Stimulated activated naive B cell treated with anti-CD40 and anti-IgM and Interleukin-4, amounts not matched to agents 10 μg/mL and 1 μg/mL and 100 μg/mL, for 72 hours (primary cell): ENCODE measurements around the gene LBX2.

ENCODE experiments used
- ATAC-seq, 2 donors: fragments of 150-1000 bp; cut with Tn5 transposase; replicated peaks; 2 replicates each; pipeline ENCODE4 v1.10.0; 2021; ENCODE audit warnings: moderate library complexity in 1 of 2
- DNase-seq: peaks from one replicate; pipeline ENCODE4 v3.0.0; 2021
- H3K27ac Mint-ChIP-seq: one replicate; pipeline ENCODE4 v1.8.0; 2022; ENCODE audit warnings: mild to moderate bottlenecking, mixed read lengths
- H3K27me3 Mint-ChIP-seq, 2 donors: one replicate each; pipeline ENCODE4 v1.8.0; 2022; ENCODE audit warnings: mixed read lengths in 2 of 2
- H3K36me3 Mint-ChIP-seq, 2 donors: one replicate each; pipeline ENCODE4 v1.8.0; 2022; ENCODE audit warnings: mixed read lengths in 2 of 2, mild to moderate bottlenecking in 1 of 2
- H3K4me1 Mint-ChIP-seq, 2 donors: one replicate each; pipeline ENCODE4 v1.8.0; 2022; ENCODE audit warnings: mixed read lengths in 2 of 2, mild to moderate bottlenecking in 1 of 2
- H3K4me3 Mint-ChIP-seq, 2 donors: one replicate each; pipeline ENCODE4 v1.8.0; 2022; ENCODE audit warnings: mild to moderate bottlenecking in 2 of 2, mixed read lengths in 2 of 2, moderate library complexity in 1 of 2
- H3K9me3 Mint-ChIP-seq, 2 donors: one replicate each; pipeline ENCODE4 v1.8.0; 2022; ENCODE audit warnings: mixed read lengths in 2 of 2, mild to moderate bottlenecking in 1 of 2

The LBX2 gene

GRCh38 chr2:74499267-74499939 lies at the start of gene LBX2:
LBX2 (minus strand) TSS chr2:74499603; CDS start chr2:74499537, 66 bp downstream.
- Mint-ChIP-seq H3K4me1 (peaks cover 36 to 61% of the 10 kb centered on the region in 2 donors), H3K4me3 (peak within 1 kb of the TSS; percentile 74 to 76), H3K36me3 (peaks cover 15 to 21% of the 10 kb centered on the region in 2 donors), H3K27ac (peak within 1 kb of the TSS; percentile 70), H3K9me3 (no peaks in the 10 kb centered on the region), H3K27me3 (peaks cover 50 to 63% of the 10 kb centered on the region in 2 donors)
- ATAC-seq (peak; percentile 30 to 31), DNase-seq (no peak)

GRCh38 chr2:74548285-74548899 lies 49.0 kb upstream of the LBX2 start:
- peak overlapping the region; percentile 78 to 86 for H3K4me3 Mint-ChIP-seq
- no peak for ATAC-seq
- peaks cover 22 to 36% of the 10 kb centered on the region in 2 donors for H3K4me1 Mint-ChIP-seq
- DNase-seq, result no peak
- no peaks in the 10 kb centered on the region for H3K9me3 Mint-ChIP-seq
- peaks cover 2 to 17% of the 10 kb centered on the region in 2 donors for H3K36me3 Mint-ChIP-seq
- H3K27me3 Mint-ChIP-seq, result peaks cover 24 to 48% of the 10 kb centered on the region in 2 donors
- H3K27ac Mint-ChIP-seq, result peak overlapping the region; percentile 73

- no peak overlapping the region for H3K27ac Mint-ChIP-seq
- ATAC-seq, result no peak
Measured at GRCh38 chr2:74546004-74546403, 46.6 kb upstream of the LBX2 start.

GRCh38 chr2:74544634-74545033 lies 45.2 kb upstream of the LBX2 start:
- DNase-seq (no peak), ATAC-seq (no peak)
- no peaks in the 10 kb centered on the region for H3K9me3 Mint-ChIP-seq
- H3K4me3 Mint-ChIP-seq, result no peak overlapping the region
- H3K36me3 Mint-ChIP-seq, result peaks cover 4 to 11% of the 10 kb centered on the region in 2 donors
- no peak overlapping the region for H3K27ac Mint-ChIP-seq
- H3K27me3 Mint-ChIP-seq, result peaks cover 18 to 27% of the 10 kb centered on the region in 2 donors
- H3K4me1 Mint-ChIP-seq, result peaks cover 11 to 29% of the 10 kb centered on the region in 2 donors

More at GRCh38 chr2:74546004-74546403, 46.6 kb upstream of the LBX2 start:
- no peaks in the 10 kb centered on the region for H3K9me3 Mint-ChIP-seq
- H3K4me3 Mint-ChIP-seq, result no peak overlapping the region
- H3K27me3 Mint-ChIP-seq, result peaks cover 24 to 41% of the 10 kb centered on the region in 2 donors
- H3K36me3 Mint-ChIP-seq, result peaks cover 4 to 17% of the 10 kb centered on the region in 2 donors
- no peak for DNase-seq
- H3K4me1 Mint-ChIP-seq, result peaks cover 15 to 30% of the 10 kb centered on the region in 2 donors

- DNase-seq, result no peak
- Mint-ChIP-seq H3K27ac (no peak overlapping the region), H3K27me3 (peaks cover 11 to 18% of the 10 kb centered on the region in 2 donors), H3K9me3 (no peaks in the 10 kb centered on the region), H3K4me3 (no peak overlapping the region), H3K4me1 (peaks cover 24 to 35% of the 10 kb centered on the region in 2 donors), H3K36me3 (peaks cover 2 to 11% of the 10 kb centered on the region in 2 donors)
- ATAC-seq, result no peak
Measured at GRCh38 chr2:74542978-74543377, 43.6 kb upstream of the LBX2 start.

- H3K27me3 Mint-ChIP-seq, result no peaks in the 10 kb centered on the region
- H3K4me3 Mint-ChIP-seq, result no peak overlapping the region
- ATAC-seq (no peak), DNase-seq (no peak)
- H3K36me3 Mint-ChIP-seq, result peaks cover 2 to 13% of the 10 kb centered on the region in 2 donors
- peak overlapping the region; percentile 43 for H3K27ac Mint-ChIP-seq
- H3K9me3 Mint-ChIP-seq, result no peaks in the 10 kb centered on the region
- H3K4me1 Mint-ChIP-seq, result peaks cover 39 to 50% of the 10 kb centered on the region in 2 donors
Measured at GRCh38 chr2:74540291-74540690, 40.9 kb upstream of the LBX2 start.

- Mint-ChIP-seq H3K9me3 (no peaks in the 10 kb centered on the region), H3K4me3 (peak overlapping the region; percentile 61 to 73), H3K36me3 (peaks cover 4 to 19% of the 10 kb centered on the region in 2 donors), H3K4me1 (peaks cover 38 to 53% of the 10 kb centered on the region in 2 donors), H3K27me3 (no peaks in the 10 kb centered on the region), H3K27ac (peak overlapping the region; percentile 89)
- DNase-seq (no peak), ATAC-seq (peak; percentile 80 to 87)
Measured at GRCh38 chr2:74538881-74539339, 39.5 kb upstream of the LBX2 start.

- H3K36me3 Mint-ChIP-seq, result peaks cover 11 to 29% of the 10 kb centered on the region in 2 donors
- H3K27ac Mint-ChIP-seq, result no peak overlapping the region
- no peaks in the 10 kb centered on the region for H3K9me3 Mint-ChIP-seq
- H3K4me3 Mint-ChIP-seq, result no peak overlapping the region
- H3K4me1 Mint-ChIP-seq, result peaks cover 42 to 54% of the 10 kb centered on the region in 2 donors
- H3K27me3 Mint-ChIP-seq, result no peaks in the 10 kb centered on the region
- no peak for DNase-seq
- ATAC-seq, result no peak
Measured at GRCh38 chr2:74537140-74537539, 37.7 kb upstream of the LBX2 start.

- no peak overlapping the region for H3K27ac Mint-ChIP-seq
- no peak overlapping the region for H3K4me3 Mint-ChIP-seq
- no peaks in the 10 kb centered on the region for H3K9me3 Mint-ChIP-seq
- peaks cover 11 to 37% of the 10 kb centered on the region in 2 donors for H3K36me3 Mint-ChIP-seq
- peak; percentile 46 to 61 for ATAC-seq
- H3K27me3 Mint-ChIP-seq, result no peaks in the 10 kb centered on the region
- DNase-seq, result no peak
- peaks cover 48 to 59% of the 10 kb centered on the region in 2 donors for H3K4me1 Mint-ChIP-seq
Measured at GRCh38 chr2:74536166-74536950, 37.0 kb upstream of the LBX2 start.

- Mint-ChIP-seq H3K9me3 (no peaks in the 10 kb centered on the region), H3K4me3 (no peak overlapping the region), H3K27me3 (no peaks in the 10 kb centered on the region), H3K27ac (no peak overlapping the region), H3K36me3 (peaks cover 15 to 45% of the 10 kb centered on the region in 2 donors), H3K4me1 (peaks cover 55 to 67% of the 10 kb centered on the region in 2 donors)
- DNase-seq, result no peak
- no peak for ATAC-seq
Measured at GRCh38 chr2:74535440-74535965, 36.1 kb upstream of the LBX2 start.

- Mint-ChIP-seq H3K27me3 (no peaks in the 10 kb centered on the region), H3K4me3 (no peak overlapping the region), H3K27ac (no peak overlapping the region), H3K4me1 (peaks cover 50 to 60% of the 10 kb centered on the region in 2 donors), H3K36me3 (peaks cover 15 to 46% of the 10 kb centered on the region in 2 donors), H3K9me3 (no peaks in the 10 kb centered on the region)
- DNase-seq (no peak), ATAC-seq (no peak)
Measured at GRCh38 chr2:74534411-74534810, 35.0 kb upstream of the LBX2 start.

GRCh38 chr2:74533464-74533863 lies 34.1 kb upstream of the LBX2 start:
- Mint-ChIP-seq H3K9me3 (no peaks in the 10 kb centered on the region), H3K4me1 (peaks cover 42 to 53% of the 10 kb centered on the region in 2 donors), H3K27ac (no peak overlapping the region), H3K4me3 (no peak overlapping the region), H3K36me3 (peaks cover 20 to 51% of the 10 kb centered on the region in 2 donors), H3K27me3 (no peaks in the 10 kb centered on the region)
- ATAC-seq (no peak), DNase-seq (no peak)

- Mint-ChIP-seq H3K4me1 (peaks cover 43 to 53% of the 10 kb centered on the region in 2 donors), H3K36me3 (peaks cover 32 to 61% of the 10 kb centered on the region in 2 donors), H3K27me3 (no peaks in the 10 kb centered on the region), H3K4me3 (peak overlapping the region; percentile 97 to 100), H3K9me3 (peaks cover 0 to 2% of the 10 kb centered on the region in 2 donors), H3K27ac (peak overlapping the region; percentile 32)
- ATAC-seq, result no peak
- no peak for DNase-seq
Measured at GRCh38 chr2:74532222-74532621, 32.8 kb upstream of the LBX2 start.

GRCh38 chr2:74531666-74532065 lies 32.3 kb upstream of the LBX2 start:
- H3K27ac Mint-ChIP-seq, result peak overlapping the region; percentile 99
- no peaks in the 10 kb centered on the region for H3K27me3 Mint-ChIP-seq
- ATAC-seq (no peak), DNase-seq (no peak)
- H3K4me1 Mint-ChIP-seq, result peaks cover 44 to 53% of the 10 kb centered on the region in 2 donors
- peaks cover 38 to 66% of the 10 kb centered on the region in 2 donors for H3K36me3 Mint-ChIP-seq
- peaks cover 2 to 4% of the 10 kb centered on the region in 2 donors for H3K9me3 Mint-ChIP-seq
- peak overlapping the region; percentile 97 to 100 for H3K4me3 Mint-ChIP-seq
